ENCODE results near the gene SYT10. TPM values are rescaled to one million over a fixed set of nuclear protein-coding genes. Genes with fewer than 3 reads are reported as not detected.

SYT10 gene
- total RNA-seq, 1 experiment from 2014 or later = not detected

- Histone ChIP-seq H3K9me3 (ENCODE audit: low read length) (no peaks in the 10 kb centered on the region), H3K9me2 (replicated peaks; ENCODE audit: low read length) (no peaks in the 10 kb centered on the region), H3K27ac (ENCODE audit: low read length) (no peak overlapping the region), H3K27me3 (ENCODE audit: low read length) (no peaks in the 10 kb centered on the region), H3K79me2 (ENCODE audit: low read length) (no peaks in the 10 kb centered on the region), H3K4me1 (ENCODE audit: insufficient read depth, low read length) (peaks cover 12% of the 10 kb centered on the region; the same call in 1 of the 2 replicates), H3K36me3 (ENCODE audit: low read depth, low read length) (0 out of 2 replicates have a peak, but pooled peaks cover 4% of the 10 kb centered on the region), H3F3A (ENCODE audit: low read length, unreplicated experiment) (no peaks in the 10 kb centered on the region), H3K4me3 (ENCODE audit: low read length) (no peak overlapping the region), H2AFZ (ENCODE audit: low read length) (no peak overlapping the region), H4K20me1 (ENCODE audit: low read length) (no peaks in the 10 kb centered on the region), H3K4me2 (ENCODE audit: low read length) (no peak overlapping the region), H3K9ac (ENCODE audit: low read length) (no peak overlapping the region)
- ChIA-PET CTCF (no interaction called here), POLR2A (ENCODE audit: unreplicated experiment) (no interaction called here)
- no peak for TF ChIP-seq CTCF (conservative IDR thresholded peaks at IDR 0.05; ENCODE audit: low read depth, low read length)
- no peak for TF ChIP-seq EZH2phosphoT487 (IDR thresholded peaks at IDR 0.05; ENCODE audit: borderline replicate concordance, low read length)
- no peak for TF ChIP-seq EZH2 (IDR thresholded peaks at IDR 0.05; ENCODE audit: low read length, unreplicated experiment)
- BruUV-seq (replicated peaks) = no TSS peak
- intact Hi-C loops (cut with micrococcal nuclease) = no loop called here
- peak; percentile 63 for DNase-seq
- ATAC-seq = no peak
These were observed 32.7 kb upstream of the SYT10 start for GRCh38 chr12:33472299-33472698.

- Histone ChIP-seq H2AFZ (ENCODE audit: low read length) (no peak overlapping the region), H3K4me3 (ENCODE audit: low read length) (no peak overlapping the region), H3K9ac (ENCODE audit: low read length) (no peak overlapping the region), H3K27ac (ENCODE audit: low read length) (no peak overlapping the region), H3K9me3 (ENCODE audit: low read length) (no peaks in the 10 kb centered on the region), H3K79me2 (ENCODE audit: low read length) (no peaks in the 10 kb centered on the region), H3K36me3 (ENCODE audit: low read depth, low read length) (no peaks in the 10 kb centered on the region), H3K9me2 (replicated peaks; ENCODE audit: low read length) (no peaks in the 10 kb centered on the region), H3K4me2 (ENCODE audit: low read length) (no peak overlapping the region), H4K20me1 (ENCODE audit: low read length) (no peaks in the 10 kb centered on the region), H3F3A (ENCODE audit: low read length, unreplicated experiment) (no peaks in the 10 kb centered on the region), H3K4me1 (ENCODE audit: insufficient read depth, low read length) (no peaks in the 10 kb centered on the region), H3K27me3 (ENCODE audit: low read length) (no peaks in the 10 kb centered on the region)
- no peak for DNase-seq
- ATAC-seq = no peak
- no TSS peak for BruUV-seq (replicated peaks)
- POLR2A ChIA-PET (ENCODE audit: unreplicated experiment) = no interaction called here
- intact Hi-C loops (cut with micrococcal nuclease) = no loop called here
- TF ChIP-seq EZH2phosphoT487 (IDR thresholded peaks at IDR 0.05; ENCODE audit: borderline replicate concordance, low read length) (no peak), EZH2 (IDR thresholded peaks at IDR 0.05; ENCODE audit: low read length, unreplicated experiment) (no peak), CTCF (conservative IDR thresholded peaks at IDR 0.05; ENCODE audit: low read depth, low read length) (no peak)
- CTCF ChIA-PET = no interaction called here
These were observed 15.5 kb upstream of the SYT10 start for GRCh38 chr12:33455096-33455495.

- Histone ChIP-seq H3K27ac (ENCODE audit: low read length) (no peak overlapping the region), H3K9ac (ENCODE audit: low read length) (no peak overlapping the region), H2AFZ (ENCODE audit: low read length) (no peak overlapping the region), H4K20me1 (ENCODE audit: low read length) (no peaks in the 10 kb centered on the region), H3F3A (ENCODE audit: low read length, unreplicated experiment) (no peaks in the 10 kb centered on the region), H3K27me3 (ENCODE audit: low read length) (no peaks in the 10 kb centered on the region), H3K79me2 (ENCODE audit: low read length) (no peaks in the 10 kb centered on the region), H3K4me3 (ENCODE audit: low read length) (no peak overlapping the region), H3K9me2 (replicated peaks; ENCODE audit: low read length) (no peaks in the 10 kb centered on the region), H3K9me3 (ENCODE audit: low read length) (no peaks in the 10 kb centered on the region), H3K4me1 (ENCODE audit: insufficient read depth, low read length) (no peaks in the 10 kb centered on the region), H3K4me2 (ENCODE audit: low read length) (no peak overlapping the region), H3K36me3 (ENCODE audit: low read depth, low read length) (no peaks in the 10 kb centered on the region)
- ATAC-seq (no peak), DNase-seq (no peak)
- no TSS peak for BruUV-seq (replicated peaks)
- TF ChIP-seq EZH2phosphoT487 (IDR thresholded peaks at IDR 0.05; ENCODE audit: borderline replicate concordance, low read length) = no peak
- intact Hi-C loops (cut with micrococcal nuclease) = no loop called here
- ChIA-PET POLR2A (ENCODE audit: unreplicated experiment) (no interaction called here), CTCF (no interaction called here)
These were observed 10.9 kb upstream of the SYT10 start for GRCh38 chr12:33450480-33450879.
